Ovary (tissue), 9 donors: Measurements from ENCODE around the gene ENTPD1. TPM values are rescaled to one million over a fixed set of nuclear protein-coding genes. Genes with fewer than 3 reads are reported as not detected.

Experiments
- DNase-seq, 5 donors: peaks; one replicate each; pipeline ENCODE4 v3.0.0-alpha.2; 2019 to 2020
- H3K27ac ChIP-seq, 2 donors: fragments of 200-600 bp; one replicate each; pipeline versions ENCODE4 v1.5.1 to v1.8.0; 2019 to 2022
- H3K27me3 ChIP-seq: fragments of 200-600 bp; one replicate; pipeline ENCODE4 v1.8.0; 2022
- H3K36me3 ChIP-seq: fragments of 200-600 bp; sonication (generic); one replicate; pipeline ENCODE4 v1.5.1; 2019
- H3K4me1 ChIP-seq: one replicate; pipeline ENCODE4 v1.8.1; 2013; ENCODE audit warnings: mild to moderate bottlenecking, moderate library complexity; ENCODE audit not compliant: insufficient read depth
- H3K4me3 ChIP-seq: fragments of 200-600 bp; sonication (generic); one replicate; pipeline ENCODE4 v1.5.1; 2017
- H3K9me3 ChIP-seq, 2 donors: fragments of 200-600 bp in 1 of 2; sonication (generic) in 1 of 2; one replicate each; pipeline versions ENCODE4 v1.5.1 to v1.8.1; 2013 to 2019; ENCODE audit warnings: mild to moderate bottlenecking in 1 of 2, moderate library complexity in 1 of 2
- CTCF ChIP-seq, 3 donors: fragments of 450-650 bp in 2 of 3; fragments of 200-600 bp in 1 of 3; IDR thresholded peaks; one replicate each; pipeline versions ENCODE4 v1.5.1 to v1.8.0; 2016 to 2022; ENCODE audit warnings: antibody characterized with exemption in 3 of 3, mild to moderate bottlenecking in 1 of 3
- EP300 ChIP-seq: sonication (generic); formaldehyde crosslinking; IDR thresholded peaks from one replicate; pipeline ENCODE4 v1.6.1; 2017; ENCODE audit warnings: antibody characterized with exemption
- POLR2A ChIP-seq: fragments of 450-650 bp; IDR thresholded peaks from one replicate; pipeline ENCODE4 v1.6.1; 2017; ENCODE audit warnings: antibody characterized with exemption, mild to moderate bottlenecking, moderate library complexity
- WGBS, 3 donors: extraction: QIAGEN DNeasy Blood & Tissue Kit in 1 of 3; methylation state at CpG; one replicate each; pipeline versions ENCODE4 v1.1.5 to v1.1.7; 2013 to 2017; 5-methylcytosine and 5-hydroxymethylcytosine counted together
- intact Hi-C, 4 donors: fragments of 100-400 bp; cut with DNase I; formaldehyde crosslinking; loops; one replicate each; pipeline versions ENCODE4 v1.11.0 to v1.15.1; 2022 to 2023
- polyA plus RNA-seq, 2 donors: library from polyadenylated mRNA; stranded (reverse); fragments of 200-250 nt in 1 of 2; fragments of 350-450 nt in 1 of 2; fragmentation: Illumina TruSeq in 1 of 2; extraction: RNeasy Lipid Tissue Mini Kit (QIAGEN cat#74804) in 1 of 2; gene quantifications; one replicate each; pipeline ENCODE4 v1.2.3, GENCODE V29; 2013 to 2014
- total RNA-seq, 7 donors: library from RNA; depleted of rRNA in 2 of 7; stranded (reverse); fragments of >200 nt in 2 of 7; fragmentation: NEBNext Ultra II Directional in 3 of 7; extraction: Animal tissue kit (Norgen Biotek cat#: 25700) in 3 of 7; gene quantifications; one replicate each; pipeline versions ENCODE4 v1.1.0 to v1.2.4, GENCODE V29; 2016 to 2023
- donor health status: DM: no; HTN: no; CAD: no; lungs with moderate emphysema.
- donor health status: DM: no; HTN: no; CAD: no.
- donor health status: Bipolar disorder and iron deficiency.
- donor health status: DM: yes; HTN: yes; CAD: no.
- donor health status: DM: no; HTN: no; CAD: no.
- donor health status: DM: yes; HTN: yes; CAD: no.

The ENTPD1 gene
- total and polyA plus RNA-seq, 9 donors, result 3.0 to 51.5 (median 8.1) TPM

GRCh38 chr10:95831076-95831475 lies 75.1 kb downstream of the ENTPD1 start:
- no peaks in the 10 kb centered on the region for H3K27me3 ChIP-seq
- H3K4me3 ChIP-seq, result no peak overlapping the region
- TF ChIP-seq POLR2A (no peak), EP300 (no peak), CTCF (IDR thresholded peaks at IDR 0.05) (no peak)
- no peak overlapping the region for H3K27ac ChIP-seq
- H3K36me3 ChIP-seq, result no peaks in the 10 kb centered on the region
- no peak for DNase-seq
- no peaks in the 10 kb centered on the region for H3K4me1 ChIP-seq
- intact Hi-C loops, result no loop called here
- 95 to 97% (median 96%) methylated on average over 3 of the region's 3 CpGs for WGBS, 3 donors
- no peaks in the 10 kb centered on the region for H3K9me3 ChIP-seq

- TF ChIP-seq POLR2A (no peak), EP300 (no peak), CTCF (IDR thresholded peaks at IDR 0.05) (no peak)
- H3K27me3 ChIP-seq, result no peaks in the 10 kb centered on the region
- no peaks in the 10 kb centered on the region for H3K9me3 ChIP-seq
- H3K4me3 ChIP-seq, result no peak overlapping the region
- intact Hi-C loops, result no loop called here
- no peak overlapping the region for H3K27ac ChIP-seq
- H3K36me3 ChIP-seq, result no peaks in the 10 kb centered on the region
- H3K4me1 ChIP-seq, result no peaks in the 10 kb centered on the region
- no peak for DNase-seq
Observed at GRCh38 chr10:95831515-95831914, 75.6 kb downstream of the ENTPD1 start.

GRCh38 chr10:95832216-95833041 lies 76.5 kb downstream of the ENTPD1 start:
- 82 to 90% (median 84%) methylated on average over 6 of the region's 6 CpGs for WGBS, 3 donors
- TF ChIP-seq POLR2A (no peak), CTCF (IDR thresholded peaks at IDR 0.05) (no peak), EP300 (no peak)
- Histone ChIP-seq H3K27me3 (no peaks in the 10 kb centered on the region), H3K36me3 (no peaks in the 10 kb centered on the region), H3K4me1 (no peaks in the 10 kb centered on the region), H3K4me3 (no peak overlapping the region), H3K9me3 (no peaks in the 10 kb centered on the region), H3K27ac (no peak overlapping the region)
- intact Hi-C loops, result no loop called here
- no peak for DNase-seq

GRCh38 chr10:95833042-95833610 lies 77.2 kb downstream of the ENTPD1 start:
- intact Hi-C loops, result no loop called here
- H3K4me1 ChIP-seq, result no peaks in the 10 kb centered on the region
- H3K27me3 ChIP-seq, result no peaks in the 10 kb centered on the region
- TF ChIP-seq CTCF (IDR thresholded peaks at IDR 0.05) (no peak), POLR2A (no peak), EP300 (no peak)
- no peak for DNase-seq
- 5 to 32% (median 9%) methylated on average over 1 of the region's 1 CpG for WGBS, 3 donors
- no peak overlapping the region for H3K4me3 ChIP-seq
- no peaks in the 10 kb centered on the region for H3K9me3 ChIP-seq
- no peak overlapping the region for H3K27ac ChIP-seq
- no peaks in the 10 kb centered on the region for H3K36me3 ChIP-seq
